ENCODE measurements around the gene COQ4. TPM values are rescaled to one million over a fixed set of nuclear protein-coding genes. Genes with fewer than 3 reads are reported as not detected.

Gene COQ4
- total and polyA plus RNA-seq, 2 of the 8 experiments (the other 6 are each of a cell fraction or from before 2014, with no cell fraction given), result 32.3 to 58.8 TPM

- no peak for TF ChIP-seq YY1 (IDR thresholded peaks at IDR 0.05; ENCODE audit: low read depth, low read length)
- no peak for TF ChIP-seq USF2 (IDR thresholded peaks at IDR 0.05; ENCODE audit: low read length)
- TF ChIP-seq E2F6 (IDR thresholded peaks at IDR 0.05), result no peak
- peak; percentile 57 to 64 for TF ChIP-seq RAD21 (IDR thresholded peaks at IDR 0.05 in 1 of 2, conservative IDR thresholded peaks at IDR 0.05 in 1 of 2; ENCODE audit: low read depth in 2 of 2, low read length in 2 of 2)
- no peak for TF ChIP-seq BACH1 (IDR thresholded peaks at IDR 0.05; ENCODE audit: low read length)
- no peak for TF ChIP-seq KDM1A (IDR thresholded peaks at IDR 0.05; ENCODE audit: borderline replicate concordance, low read length)
- no peak for TF ChIP-seq EZH2 (IDR thresholded peaks at IDR 0.05; ENCODE audit: low read depth, low read length, severe bottlenecking)
- TF ChIP-seq HDAC2 (IDR thresholded peaks at IDR 0.05; ENCODE audit: borderline replicate concordance in 1 of 2, low read depth in 2 of 2, low read length in 2 of 2), result no peak
- no peak for TF ChIP-seq CHD2 (IDR thresholded peaks at IDR 0.05; ENCODE audit: low read length)
- no peak for TF ChIP-seq TAF7 (optimal IDR thresholded peaks at IDR 0.05; ENCODE audit: borderline replicate concordance, low read depth, low read length)
- no peak for TF ChIP-seq SP1 (IDR thresholded peaks at IDR 0.05; ENCODE audit: low read depth, low read length)
- no peak for TF ChIP-seq TBP (IDR thresholded peaks at IDR 0.05; ENCODE audit: low read depth, low read length)
These were observed 18.8 kb downstream of the COQ4 start (continued) for GRCh38 chr9:128341435-128341849.
